Right ventricle myocardium superior (tissue), 1 donor: ENCODE results near the gene CNNM2. TPM values are rescaled to one million over a fixed set of nuclear protein-coding genes. Genes with fewer than 3 reads are reported as not detected.
"Not testable (repeated sequence)": the region's sequence is repeated elsewhere in the genome, so short reads cannot be mapped to it uniquely, and the experiment has no call there.

Experiments used
- ATAC-seq: fragments of 200-7000 bp; cut with Tn5 transposase; one replicate; pipeline ENCODE4 v1.9.1; 2020; ENCODE audit warnings: mild to moderate bottlenecking; ENCODE audit not compliant: poor library complexity
- DNase-seq: peaks from one replicate; pipeline ENCODE4 v3.0.0-alpha.2; 2020
- intact Hi-C: fragments of 100-400 bp; cut with DNase I; formaldehyde crosslinking; loops from one replicate; pipeline ENCODE4 v1.11.2; 2022
- total RNA-seq: library from RNA; stranded (reverse); fragmentation: NEBNext Ultra II Directional; extraction: Animal tissue kit (Norgen Biotek cat#: 25700); gene quantifications from one replicate; pipeline ENCODE4 v1.2.1, GENCODE V29; 2021
- donor health status: DM: no; HTN: yes; CAD: no; lungs with severe emphysema.

The CNNM2 gene
- total RNA-seq, 1 donor from 2014 or later: 2.6 TPM

GRCh38 chr10:103111031-103111917 is 193.2 kb downstream of the CNNM2 start:
- no peak for DNase-seq
- intact Hi-C loops: no loop called here
- peak; percentile 94 for ATAC-seq

- DNase-seq (no peak), ATAC-seq (no peak)
- intact Hi-C loops: no loop called here
Measured at GRCh38 chr10:103111918-103112877, 194.1 kb downstream of the CNNM2 start.

- DNase-seq (no peak), ATAC-seq (no peak)
- intact Hi-C loops: no loop called here
Measured at GRCh38 chr10:103114876-103115275, 196.8 kb downstream of the CNNM2 start.

- ATAC-seq (no peak), DNase-seq (no peak)
- intact Hi-C loops: no loop called here
Measured at GRCh38 chr10:103117247-103117646, 199.2 kb downstream of the CNNM2 start.

GRCh38 chr10:103120546-103120945 is 202.5 kb downstream of the CNNM2 start:
- DNase-seq (no peak), ATAC-seq (no peak)
- intact Hi-C loops: no loop called here

- intact Hi-C loops: no loop called here
- ATAC-seq (peak; percentile 72), DNase-seq (no peak)
Measured at GRCh38 chr10:103120977-103121735, 203.1 kb downstream of the CNNM2 start.

GRCh38 chr10:103123282-103124024 is 205.4 kb downstream of the CNNM2 start:
- DNase-seq: no peak
- intact Hi-C loops: no loop called here
- no peak for ATAC-seq

- intact Hi-C loops: no loop called here
- no peak for DNase-seq
- no peak for ATAC-seq
Measured at GRCh38 chr10:103124420-103125096, 206.5 kb downstream of the CNNM2 start.

- DNase-seq (no peak), ATAC-seq (no peak)
- intact Hi-C loops: no loop called here
Measured at GRCh38 chr10:103125323-103126267, 207.5 kb downstream of the CNNM2 start.

- ATAC-seq: no peak
- DNase-seq: no peak
- intact Hi-C loops: no loop called here
Measured at GRCh38 chr10:103127241-103127640, 209.1 kb downstream of the CNNM2 start.

GRCh38 chr10:103130180-103130579 is 212.1 kb downstream of the CNNM2 start:
- intact Hi-C loops, ATAC-seq, DNase-seq: not testable (repeated sequence)

- intact Hi-C loops: no loop called here
- ATAC-seq (no peak), DNase-seq (no peak)
Measured at GRCh38 chr10:103130910-103131309, 212.8 kb downstream of the CNNM2 start.

GRCh38 chr10:103135168-103135567 is 217.1 kb downstream of the CNNM2 start:
- DNase-seq, ATAC-seq, intact Hi-C loops: not testable (repeated sequence)

GRCh38 chr10:103139803-103140202 is 221.7 kb downstream of the CNNM2 start:
- intact Hi-C loops: no loop called here
- DNase-seq (no peak), ATAC-seq (no peak)
